ENCODE data around the gene SLC16A7. TPM values are rescaled to one million over a fixed set of nuclear protein-coding genes. Genes with fewer than 3 reads are reported as not detected.

SLC16A7 gene
- polyA plus RNA-seq, 1 donor from 2014 or later = 2.3 TPM

- TF ChIP-seq REST (IDR thresholded peaks at IDR 0.05; ENCODE audit: borderline replicate concordance) (no peak), EZH2 (IDR thresholded peaks at IDR 0.05; ENCODE audit: borderline replicate concordance, insufficient read depth, low read length, poor library complexity, severe bottlenecking) (no peak), POLR2AphosphoS5 (IDR thresholded peaks at IDR 0.05) (no peak), CTCF (IDR thresholded peaks at IDR 0.05; ENCODE audit: poor library complexity, severe bottlenecking) (no peak), SMC3 (conservative IDR thresholded peaks at IDR 0.05; ENCODE audit: poor library complexity) (no peak), MXI1 (conservative IDR thresholded peaks at IDR 0.05; ENCODE audit: poor library complexity, severe bottlenecking) (no peak), EP300 (conservative IDR thresholded peaks at IDR 0.05; ENCODE audit: poor library complexity, severe bottlenecking) (no peak), RAD21 (conservative IDR thresholded peaks at IDR 0.05) (no peak), TAF1 (IDR thresholded peaks at IDR 0.05; ENCODE audit: low read depth) (no peak)
- Histone ChIP-seq H2AFZ (ENCODE audit: low read depth, low read length) (no peak overlapping the region), H3K4me3 (ENCODE audit: low read length) (no peak overlapping the region), H4K20me1 (ENCODE audit: insufficient read depth) (no peaks in the 10 kb centered on the region), H3K9me3 (ENCODE audit: low read length) (peaks cover 5% of the 10 kb centered on the region), H3F3A (ENCODE audit: insufficient read depth, low read length, poor library complexity, severe bottlenecking) (no peaks in the 10 kb centered on the region), H3K79me2 (replicated peaks; ENCODE audit: insufficient read depth, low read length) (no peaks in the 10 kb centered on the region), H3K9ac (ENCODE audit: low read length) (no peak overlapping the region), H3K36me3 (ENCODE audit: insufficient read depth, low read length) (no peaks in the 10 kb centered on the region), H3K27me3 (ENCODE audit: insufficient read depth, low read depth, low read length) (no peaks in the 10 kb centered on the region), H3K4me2 (ENCODE audit: low read length) (no peak overlapping the region), H3K9me2 (ENCODE audit: insufficient read depth, low read length) (no peaks in the 10 kb centered on the region), H3K27ac (ENCODE audit: low read length) (no peak overlapping the region)
Observed at GRCh38 chr12:59668674-59669073, 72.8 kb downstream of the SLC16A7 start.

GRCh38 chr12:59672273-59672672 lies 76.4 kb downstream of the SLC16A7 start:
- TF ChIP-seq RAD21 (conservative IDR thresholded peaks at IDR 0.05) (no peak), SMC3 (conservative IDR thresholded peaks at IDR 0.05; ENCODE audit: poor library complexity) (no peak), REST (IDR thresholded peaks at IDR 0.05; ENCODE audit: borderline replicate concordance) (no peak), CTCF (IDR thresholded peaks at IDR 0.05; ENCODE audit: poor library complexity, severe bottlenecking) (no peak), MXI1 (conservative IDR thresholded peaks at IDR 0.05; ENCODE audit: poor library complexity, severe bottlenecking) (no peak), EP300 (conservative IDR thresholded peaks at IDR 0.05; ENCODE audit: poor library complexity, severe bottlenecking) (no peak), TAF1 (IDR thresholded peaks at IDR 0.05; ENCODE audit: low read depth) (no peak), POLR2AphosphoS5 (IDR thresholded peaks at IDR 0.05) (no peak), EZH2 (IDR thresholded peaks at IDR 0.05; ENCODE audit: borderline replicate concordance, insufficient read depth, low read length, poor library complexity, severe bottlenecking) (no peak)
- H3K4me2 ChIP-seq (ENCODE audit: low read length) = no peak overlapping the region

More at GRCh38 chr12:59672273-59672672, 76.4 kb downstream of the SLC16A7 start:
- H3K79me2 ChIP-seq (replicated peaks; ENCODE audit: insufficient read depth, low read length) = no peaks in the 10 kb centered on the region
- no peak overlapping the region for H2AFZ ChIP-seq (ENCODE audit: low read depth, low read length)
- no peaks in the 10 kb centered on the region for H4K20me1 ChIP-seq (ENCODE audit: insufficient read depth)
- H3K9me2 ChIP-seq (ENCODE audit: insufficient read depth, low read length) = no peaks in the 10 kb centered on the region
- H3F3A ChIP-seq (ENCODE audit: insufficient read depth, low read length, poor library complexity, severe bottlenecking) = no peaks in the 10 kb centered on the region
- no peak overlapping the region for H3K4me3 ChIP-seq (ENCODE audit: low read length)
- peaks cover 5% of the 10 kb centered on the region for H3K9me3 ChIP-seq (ENCODE audit: low read length)
- H3K27ac ChIP-seq (ENCODE audit: low read length) = no peak overlapping the region
- H3K36me3 ChIP-seq (ENCODE audit: insufficient read depth, low read length) = no peaks in the 10 kb centered on the region
- H3K9ac ChIP-seq (ENCODE audit: low read length) = no peak overlapping the region
- no peaks in the 10 kb centered on the region for H3K27me3 ChIP-seq (ENCODE audit: insufficient read depth, low read depth, low read length)
